Frontal cortex (tissue), 4 donors: ENCODE results near the gene METTL27. TPM values are rescaled to one million over a fixed set of nuclear protein-coding genes. Genes with fewer than 3 reads are reported as not detected.
A peak's percentile ranks its signal among the peaks of the same experiment; 100 is the strongest.
"Not testable (repeated sequence)": the region's sequence is repeated elsewhere in the genome, so short reads cannot be mapped to it uniquely, and the experiment has no call there.

Experiments
- DNase-seq, 2 donors: peaks; one replicate each; pipeline ENCODE4 v3.0.0; 2012; ENCODE audit warnings: low spot score in 2 of 2
- FAIRE-seq: peaks from 2 replicates; lab custom pipeline; 2012; peaks lifted over from hg19 to GRCh38; lab: Jason Lieb, UNC
- total RNA-seq: library from RNA; depleted of rRNA; stranded (reverse); fragments of >200 nt; gene quantifications from one replicate; pipeline ENCODE4 v1.2.3, GENCODE V29; 2014
- donor health status: control.
- donor health status: control.
- donor health status: control.

The METTL27 gene, protein sequence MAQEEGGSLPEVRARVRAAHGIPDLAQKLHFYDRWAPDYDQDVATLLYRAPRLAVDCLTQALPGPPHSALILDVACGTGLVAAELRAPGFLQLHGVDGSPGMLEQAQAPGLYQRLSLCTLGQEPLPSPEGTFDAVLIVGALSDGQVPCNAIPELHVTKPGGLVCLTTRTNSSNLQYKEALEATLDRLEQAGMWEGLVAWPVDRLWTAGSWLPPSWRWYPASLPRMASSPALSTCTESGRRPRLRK
- 0.41 TPM for total RNA-seq

DNA sequence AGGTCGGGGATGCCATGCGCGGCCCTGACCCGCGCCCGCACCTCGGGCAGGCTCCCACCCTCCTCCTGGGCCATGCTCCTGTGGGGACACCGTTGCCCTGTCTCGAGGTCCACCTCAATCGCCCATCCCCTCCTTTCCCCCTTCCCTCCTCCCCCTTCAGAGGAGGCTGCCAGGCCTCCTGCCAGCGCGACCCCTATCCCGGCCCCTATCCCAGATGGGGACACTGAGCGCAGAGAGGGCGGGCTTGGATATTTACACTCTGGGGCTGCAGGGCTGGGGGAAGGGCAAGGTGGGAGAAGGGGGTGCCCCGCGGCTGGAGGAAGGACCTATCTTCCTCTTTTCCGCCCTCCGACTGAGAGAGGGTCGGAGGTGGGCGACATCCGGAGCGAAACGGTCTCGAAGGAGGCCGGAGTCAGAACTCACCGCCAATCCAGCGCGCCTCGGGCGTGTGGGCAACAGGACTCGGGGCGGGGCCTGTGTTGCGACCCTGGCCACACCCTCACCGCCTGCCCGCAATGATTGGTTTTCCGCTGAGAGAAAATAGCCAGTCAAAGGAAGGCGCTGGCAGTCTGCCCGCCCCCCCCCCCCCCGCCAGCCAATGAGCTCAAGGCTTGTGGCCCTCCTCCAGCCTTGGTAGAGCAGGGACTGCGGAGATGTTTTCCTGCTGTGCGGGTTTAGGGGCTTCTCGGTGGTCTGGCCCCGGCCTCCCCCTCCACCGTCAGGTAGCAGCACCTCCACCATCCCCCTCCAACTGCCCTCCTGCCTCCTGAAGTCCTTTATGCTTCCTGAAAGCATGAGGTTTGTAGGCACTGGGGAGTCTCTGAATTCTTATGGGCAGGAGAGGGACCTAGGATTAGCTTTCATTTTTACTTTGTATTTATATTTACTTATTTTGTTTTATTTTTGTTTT lies at the start of gene METTL27:
Gene METTL27 (minus strand): TSS at position 450 of the 910 bp plus-strand sequence. CDS start 376 bp downstream, at position 74.
- DNase-seq (peak; percentile 95 to 99), FAIRE-seq (no peak)

DNA sequence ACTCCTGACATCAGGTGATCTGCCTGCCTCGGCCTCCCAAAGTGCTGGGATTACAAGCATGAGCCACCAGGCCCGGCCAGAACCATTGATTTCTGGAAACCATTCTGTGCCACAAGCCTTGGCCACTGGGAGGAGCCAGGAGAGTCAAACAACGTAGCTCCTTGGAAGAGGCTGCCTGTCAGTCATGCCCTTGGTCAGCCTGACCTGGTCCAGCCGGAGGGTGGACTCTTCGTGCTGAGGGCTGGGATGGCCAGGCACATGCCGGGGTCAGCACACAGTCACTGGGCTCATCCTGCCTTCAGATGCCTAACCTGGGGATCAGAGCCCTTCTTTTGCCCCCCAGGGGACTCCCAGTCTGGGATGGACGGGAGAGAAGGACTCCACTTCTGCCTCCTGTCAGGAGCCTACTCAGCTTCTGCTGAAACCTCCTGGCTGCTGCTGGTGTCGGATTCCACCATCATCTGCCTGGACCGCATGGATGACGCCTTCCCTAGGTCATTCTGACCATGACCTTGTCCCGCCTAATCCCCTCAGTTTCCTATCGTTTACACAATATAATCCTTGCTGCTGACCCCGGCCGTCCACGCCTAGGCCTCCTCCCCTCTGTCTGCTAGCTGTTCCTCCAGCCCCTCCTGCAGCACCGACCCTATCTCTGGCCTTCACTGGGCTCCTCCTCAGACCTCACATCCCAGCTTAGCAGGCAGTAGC lies 49.0 kb upstream of the METTL27 start:
- DNase-seq, result no peak
- FAIRE-seq, result no peak

DNA sequence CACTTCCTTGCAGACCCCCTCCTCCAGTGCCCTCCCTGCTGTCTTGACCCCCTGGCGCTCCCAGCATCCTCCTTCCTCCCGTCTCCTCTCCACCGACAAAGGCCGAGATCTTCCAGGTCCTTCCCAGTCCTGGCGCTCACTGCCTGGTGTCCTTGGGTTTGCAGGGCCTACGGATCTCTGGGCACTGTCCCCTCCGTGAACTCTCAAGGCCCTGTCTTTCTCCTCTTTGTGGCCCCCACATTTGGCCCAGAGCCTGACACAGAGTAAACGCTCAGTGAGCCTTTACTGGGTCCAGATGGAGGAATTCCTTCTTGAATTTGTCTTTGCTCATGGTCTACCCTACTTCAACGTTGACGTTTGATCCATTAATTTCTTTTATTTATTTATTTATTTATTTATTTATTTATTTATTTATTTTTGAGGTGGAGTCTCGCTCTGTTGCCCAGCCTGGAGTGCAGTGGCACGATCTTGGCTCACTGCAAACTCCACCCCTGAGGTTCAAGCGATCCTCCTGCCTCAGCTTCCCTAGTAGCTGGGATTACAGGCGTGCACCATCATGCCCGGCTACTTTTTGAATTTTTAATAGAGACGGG lies 48.3 kb upstream of the METTL27 start:
- no peak for DNase-seq
- no peak for FAIRE-seq

DNA sequence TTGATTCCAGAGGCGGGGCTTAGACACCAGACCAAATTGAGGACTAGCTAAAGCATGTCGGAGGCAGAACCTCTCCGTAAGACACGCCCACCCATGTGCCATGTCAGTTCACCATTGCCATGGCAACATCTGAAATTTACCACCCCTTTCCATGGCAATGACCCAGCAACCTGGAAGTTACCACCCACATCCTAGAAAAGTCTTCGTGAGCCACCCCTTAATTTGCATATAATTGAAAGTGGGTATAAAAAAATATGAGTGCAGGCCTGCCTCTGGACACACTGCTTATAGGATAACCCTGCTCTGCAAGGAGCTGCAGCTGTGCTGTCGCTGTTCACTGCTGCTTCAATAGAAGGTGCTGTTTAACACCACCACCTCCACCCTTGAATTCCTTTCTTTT lies 46.6 kb upstream of the METTL27 start:
- no peak for FAIRE-seq

DNA sequence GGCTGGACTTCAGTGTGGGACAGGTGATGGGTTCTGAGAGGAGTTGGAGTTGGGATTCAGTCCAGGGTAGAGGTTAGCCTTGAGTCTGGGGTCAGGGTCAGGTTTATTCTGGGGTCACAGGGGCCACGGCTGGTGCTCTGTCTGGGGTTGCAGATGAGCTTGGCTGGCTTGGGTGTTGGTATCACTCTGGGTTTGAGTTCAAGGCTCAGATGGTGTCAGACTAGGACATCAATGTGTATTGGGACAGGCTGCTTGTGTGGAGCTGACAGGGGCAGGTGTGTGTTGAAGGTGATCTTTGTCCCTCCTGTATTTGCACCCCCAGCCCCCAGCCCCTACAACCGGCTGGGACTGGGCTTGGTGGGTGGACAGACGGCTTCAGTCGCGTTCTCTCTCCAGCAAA lies 45.4 kb upstream of the METTL27 start:
- no peak for FAIRE-seq
- no peak for DNase-seq

More for the DNA sequence above, 46.6 kb upstream of the METTL27 start:
- no peak for DNase-seq

DNA sequence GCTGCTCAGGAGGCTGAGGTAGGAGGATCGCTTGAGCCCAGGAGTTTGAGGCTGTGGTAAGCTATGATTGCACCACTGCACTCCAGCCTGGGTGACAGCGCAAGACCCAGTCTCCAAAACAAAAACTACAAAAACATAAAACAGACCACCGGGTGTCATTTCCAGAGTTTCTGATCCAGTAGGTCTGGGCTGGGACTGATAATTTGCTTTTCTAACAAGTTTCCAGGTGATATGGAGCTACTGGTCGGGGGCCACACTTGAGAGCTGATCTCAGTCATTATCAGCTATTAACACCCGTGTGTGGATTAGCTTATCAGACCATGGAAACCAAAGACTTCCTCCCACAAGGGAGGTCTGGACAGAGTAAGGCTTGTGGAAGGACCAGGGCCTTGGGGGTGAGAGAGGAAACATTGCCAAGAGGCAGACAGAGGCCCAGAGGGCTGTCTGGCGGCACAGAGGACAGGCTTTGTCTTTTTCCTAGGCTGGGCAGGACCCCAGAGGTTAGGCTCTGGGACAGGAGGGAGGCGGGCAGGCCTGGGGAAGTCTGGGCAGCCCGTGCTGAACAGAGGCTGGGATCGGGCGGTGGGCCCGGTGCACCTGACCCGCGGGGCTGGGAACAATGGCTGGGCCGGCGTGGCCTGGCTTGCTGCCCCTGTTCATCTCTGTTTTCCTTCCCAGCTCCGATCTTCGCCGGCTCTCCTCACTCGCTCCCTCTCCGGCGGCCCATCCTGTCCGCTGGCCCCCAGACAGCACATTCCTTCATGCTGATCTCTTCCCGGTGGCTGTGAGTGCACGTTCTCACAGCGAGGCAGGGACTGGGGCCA lies 43.9 kb upstream of the METTL27 start:
- DNase-seq (no peak), FAIRE-seq (no peak)

DNA sequence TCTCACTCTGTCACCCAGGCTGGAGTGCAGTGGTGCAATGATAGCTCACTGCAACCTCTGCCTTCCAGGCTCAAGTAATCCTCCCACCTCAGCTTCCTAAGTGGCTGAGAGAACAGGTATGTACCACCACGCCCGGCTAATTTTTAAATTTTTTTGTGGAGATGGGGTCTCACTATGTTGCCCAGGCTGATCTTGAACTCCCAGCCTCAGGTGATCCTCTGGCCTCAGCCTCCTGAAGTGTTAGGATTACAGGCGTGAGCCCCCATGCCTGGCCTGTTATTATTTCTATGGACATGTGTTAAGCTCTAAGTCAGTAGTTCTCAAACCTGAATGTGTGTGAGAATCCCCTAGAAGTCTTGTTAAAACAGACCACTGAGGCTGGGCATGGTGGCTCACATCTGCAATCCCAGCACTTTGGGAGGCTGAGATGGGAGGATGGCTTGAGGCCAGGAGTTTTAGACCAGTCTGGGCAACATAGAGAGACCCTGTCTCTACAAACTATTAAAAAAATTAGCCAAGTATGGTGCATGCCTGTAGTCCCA lies 43.2 kb upstream of the METTL27 start:
- no peak for DNase-seq
- FAIRE-seq, result no peak

DNA sequence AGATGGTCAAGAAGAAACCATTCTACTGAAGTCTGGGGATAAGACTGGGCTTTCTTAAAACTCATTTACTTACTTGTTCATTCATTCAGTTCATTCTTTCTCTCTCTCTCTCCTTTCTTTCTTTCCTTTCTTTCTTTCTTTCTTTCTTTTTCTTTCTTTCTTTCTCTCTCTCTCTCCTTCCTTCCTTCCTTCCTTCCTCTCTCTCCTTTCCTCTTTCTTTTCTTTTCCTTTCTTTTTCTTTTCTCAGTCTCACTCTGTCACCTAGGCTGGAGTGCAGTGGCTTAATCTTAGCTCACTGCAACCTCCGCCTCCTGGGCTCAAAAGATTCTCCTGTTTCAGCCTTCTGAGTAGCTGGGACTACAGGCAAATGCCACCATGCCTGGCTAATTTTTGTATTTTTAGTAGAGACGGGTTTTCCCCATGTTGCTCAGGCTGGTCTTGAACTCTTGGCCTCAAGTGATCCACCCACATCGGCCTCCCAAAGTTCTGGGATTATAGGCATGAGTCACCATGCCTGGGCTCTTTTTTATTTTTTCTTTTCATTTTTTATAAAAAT lies 42.6 kb upstream of the METTL27 start:
- not testable (repeated sequence) for FAIRE-seq, DNase-seq

DNA sequence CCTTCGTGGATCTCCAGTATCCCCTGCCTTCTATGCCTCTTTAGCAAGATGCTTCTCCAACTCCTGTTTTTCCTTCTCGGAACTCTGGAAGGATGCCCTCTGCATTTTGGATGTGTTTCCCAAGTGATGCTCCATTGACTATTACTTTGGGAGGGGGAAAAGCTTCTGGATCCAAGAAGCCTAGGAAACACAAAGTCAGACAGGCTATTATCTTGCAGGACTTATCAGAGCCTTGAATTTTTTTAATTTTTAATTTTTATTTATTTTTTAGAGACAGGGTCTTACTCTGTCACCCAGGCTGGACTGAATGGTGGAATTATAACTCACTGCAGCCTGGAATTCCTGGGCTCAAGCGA lies 39.7 kb upstream of the METTL27 start:
- FAIRE-seq, result no peak
- no peak for DNase-seq

DNA sequence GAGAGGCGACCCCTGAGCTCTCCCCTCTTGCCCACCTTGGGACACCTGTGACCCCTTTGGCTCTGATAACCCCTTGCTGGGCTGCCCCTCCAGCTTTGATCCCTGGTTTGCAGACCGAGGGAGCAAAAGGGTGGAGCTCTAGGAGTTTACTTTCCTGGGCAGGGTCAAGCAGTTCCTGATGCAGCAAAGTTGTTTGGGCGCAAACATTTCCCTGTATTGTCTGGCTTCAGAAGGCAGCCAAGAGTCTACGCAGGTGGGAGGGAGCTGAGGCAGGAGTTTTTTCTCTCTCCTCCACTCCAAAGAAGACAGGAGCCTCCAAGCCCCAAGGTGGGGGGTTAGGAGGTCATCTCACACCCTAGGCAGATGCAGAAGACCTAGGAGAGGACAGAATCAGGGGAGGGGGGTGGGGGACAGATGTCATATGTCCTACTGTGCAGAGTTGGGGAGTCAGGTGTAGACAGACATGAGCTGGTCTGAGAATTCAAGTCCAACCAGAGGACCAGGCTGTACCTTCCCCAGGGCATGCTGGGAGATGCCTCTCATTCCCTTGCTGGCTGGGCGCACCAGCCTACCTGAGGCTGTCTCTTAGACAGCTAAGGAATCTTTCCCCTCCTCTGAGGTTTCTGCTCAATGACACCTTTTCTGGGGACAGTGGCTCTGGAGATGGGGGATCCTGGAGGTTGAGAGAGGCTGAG lies 39.2 kb upstream of the METTL27 start:
- no peak for FAIRE-seq
- no peak for DNase-seq

DNA sequence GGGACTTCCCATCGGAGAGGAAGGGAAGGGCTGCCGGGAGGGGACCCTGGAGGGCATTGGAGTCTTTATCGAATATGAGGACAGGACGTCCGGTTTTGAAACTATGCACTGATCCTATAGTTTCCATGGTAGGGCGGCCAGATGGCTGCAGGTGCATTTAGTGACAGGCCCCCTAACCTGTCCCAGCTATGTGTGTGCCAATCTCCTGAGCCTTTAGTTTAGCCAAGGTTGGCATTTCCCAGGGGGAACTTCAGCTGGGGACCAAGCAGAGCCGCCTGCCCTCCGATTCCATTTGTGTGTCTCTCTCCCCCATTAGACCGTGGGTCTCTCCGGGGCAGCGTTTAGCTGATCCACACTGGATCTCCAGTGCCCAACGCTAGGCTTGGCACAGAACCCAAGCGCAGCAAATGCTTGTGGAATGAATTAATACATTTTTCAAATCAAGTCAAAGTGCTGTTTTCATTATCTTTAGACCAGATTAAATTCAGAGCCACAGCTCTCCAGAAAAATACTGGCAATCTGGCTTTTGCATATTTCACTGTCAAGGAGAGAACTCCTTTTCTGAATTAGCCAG lies 38.5 kb upstream of the METTL27 start:
- DNase-seq, result no peak

DNA sequence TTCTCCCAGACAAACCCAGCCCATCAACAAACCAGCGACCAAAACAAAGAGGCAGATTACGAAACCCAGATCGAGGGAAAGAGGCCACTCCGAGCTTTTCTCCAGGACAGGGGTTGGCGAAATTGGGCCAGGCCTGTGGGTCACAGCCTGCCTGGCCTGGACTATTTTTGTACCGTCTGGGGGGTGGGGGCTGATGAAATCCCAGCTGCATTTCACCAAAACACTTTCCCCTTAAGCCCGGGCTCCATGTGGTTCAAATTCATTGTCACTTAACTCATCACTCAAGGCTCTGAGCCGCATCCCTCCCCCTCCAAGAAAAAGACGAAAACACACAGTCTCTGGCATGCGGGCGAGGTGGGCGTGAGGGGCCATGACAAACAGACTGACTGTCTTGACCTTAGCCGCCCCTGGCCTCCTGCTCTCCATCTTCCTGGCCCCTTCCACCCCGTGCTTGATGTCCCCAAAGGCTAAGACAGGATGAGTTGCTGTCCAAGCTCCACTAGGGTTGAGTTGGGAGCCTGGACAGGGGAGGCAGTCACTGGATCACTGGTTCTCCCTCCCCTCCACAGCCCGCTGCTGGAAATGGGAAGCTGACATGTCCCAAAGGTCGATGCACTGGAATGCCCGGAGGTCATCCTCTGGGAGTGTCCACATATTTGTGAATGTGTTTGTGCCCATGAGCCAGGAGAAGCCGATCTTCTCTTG lies 37.8 kb upstream of the METTL27 start:
- DNase-seq (no peak), FAIRE-seq (no peak)

More for the DNA sequence above, 38.5 kb upstream of the METTL27 start:
- FAIRE-seq, result no peak

DNA sequence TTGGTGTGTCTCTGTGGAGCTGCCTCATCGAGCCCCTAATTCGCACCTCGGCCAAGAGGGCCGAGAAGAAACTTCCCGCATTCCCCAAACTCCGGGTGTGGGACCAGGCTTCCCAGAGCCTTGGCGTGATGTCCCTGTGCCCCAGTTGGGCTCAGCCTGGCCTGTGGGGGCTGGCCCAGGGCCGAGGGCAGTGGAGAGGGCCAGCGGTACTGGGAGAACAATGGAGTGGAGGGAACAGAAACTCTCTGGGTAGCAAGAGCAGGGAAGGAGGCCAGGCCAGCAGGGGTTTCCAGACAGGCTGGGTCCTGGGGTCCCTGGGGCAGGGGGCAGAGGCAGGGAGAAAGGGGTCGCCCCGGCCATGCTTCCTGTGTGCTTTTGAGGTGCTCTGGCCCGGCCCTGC lies 34.7 kb upstream of the METTL27 start:
- DNase-seq (peak in 1 of 2 donors; percentile 40), FAIRE-seq (no peak)

DNA sequence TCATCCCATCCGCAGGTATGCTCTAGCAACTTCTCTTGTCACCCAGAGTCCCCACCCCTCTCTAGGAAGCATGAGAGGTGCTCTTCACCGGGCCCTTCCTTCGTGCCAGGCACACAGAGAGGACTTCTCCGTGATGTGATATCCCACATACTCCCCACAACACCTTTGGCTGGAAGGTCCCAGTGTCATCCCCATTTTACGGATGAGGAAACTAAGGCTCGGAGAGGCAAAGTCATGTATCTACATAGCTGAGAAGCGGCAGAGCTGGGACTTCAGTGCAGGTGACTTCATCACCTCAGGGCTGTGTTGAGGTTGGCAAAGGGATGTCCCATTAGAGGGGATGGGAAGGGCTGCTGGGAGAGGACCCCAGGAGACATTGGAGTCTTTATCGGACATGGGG lies 34.0 kb upstream of the METTL27 start:
- DNase-seq (no peak), FAIRE-seq (no peak)

DNA sequence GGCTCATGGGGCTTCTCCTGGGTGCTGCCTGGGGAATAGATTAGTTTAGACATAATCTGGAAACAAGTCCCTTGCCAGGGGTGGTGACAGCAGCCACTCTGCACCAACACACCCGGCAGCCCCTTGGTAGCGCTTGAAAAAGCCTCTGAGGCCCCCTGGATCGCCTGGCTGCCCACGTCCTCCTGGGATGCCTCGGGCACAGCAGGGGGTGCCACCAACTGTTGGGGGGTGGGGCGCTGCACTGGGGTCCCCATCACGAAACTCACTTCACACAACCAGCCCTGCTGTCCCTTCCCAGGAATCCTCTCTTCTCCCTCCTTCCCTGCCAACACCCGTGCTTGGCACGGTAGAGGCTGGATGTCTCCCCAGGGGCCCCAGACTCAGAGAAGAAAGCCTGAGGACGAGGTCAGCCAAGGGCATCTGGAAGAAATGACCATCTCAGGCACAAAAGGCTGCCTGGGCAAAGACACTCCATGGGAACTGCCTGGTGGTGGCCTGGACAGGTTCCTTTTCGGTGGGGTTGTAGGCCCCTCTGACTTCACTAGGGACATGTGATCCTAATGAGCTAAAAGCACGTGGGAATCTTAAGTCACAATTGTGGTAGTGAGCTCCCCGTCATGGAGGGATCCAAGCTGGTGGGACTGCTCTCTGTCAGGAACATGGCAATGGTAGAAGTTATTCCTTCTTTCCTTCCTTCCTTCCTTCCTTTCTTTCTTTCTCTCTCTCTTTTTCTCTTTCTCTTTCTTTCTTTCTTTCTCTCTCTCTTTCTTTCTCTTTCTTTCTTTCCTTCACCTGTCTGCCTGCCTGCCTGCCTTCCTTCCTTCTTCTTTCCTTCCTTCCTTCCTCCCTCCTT lies 30.0 kb upstream of the METTL27 start:
- FAIRE-seq (no peak), DNase-seq (no peak)
